GM23338 (cell line): ENCODE data around the gene SFXN1. TPM values are rescaled to one million over a fixed set of nuclear protein-coding genes. Genes with fewer than 3 reads are reported as not detected.

Source experiments
- ATAC-seq: fragments of 200-7000 bp; cut with Tn5 transposase; 3 replicates; pipeline ENCODE4 v1.9.1; 2020
- DNase-seq: peaks from one replicate; pipeline ENCODE4 v3.0.0-alpha.2; 2015; ENCODE audit warnings: low spot score
- H2AFZ ChIP-seq: fragments of 200-600 bp; sonication (generic); 2 replicates; pipeline ENCODE4 v1.8.0; 2016; ENCODE audit warnings: antibody characterized with exemption, mild to moderate bottlenecking, moderate library complexity
- H3F3A ChIP-seq: fragments of 200-600 bp; sonication (generic); replicated peaks from 2 replicates; pipeline ENCODE4 v1.8.0; 2017; ENCODE audit warnings: antibody characterized with exemption, mixed run types, low read depth
- H3K27ac ChIP-seq: fragments of 200-600 bp; sonication (generic); 2 replicates; pipeline ENCODE4 v1.6.1; 2016; ENCODE audit warnings: low read depth
- H3K27me3 ChIP-seq: fragments of 200-600 bp; sonication (generic); 2 replicates; pipeline ENCODE4 v1.8.0; 2016; ENCODE audit warnings: mild to moderate bottlenecking, mixed run types, moderate library complexity; ENCODE audit not compliant: insufficient read depth
- H3K36me3 ChIP-seq: fragments of 200-600 bp; sonication (generic); 2 replicates; pipeline ENCODE4 v1.8.0; 2016; ENCODE audit warnings: mild to moderate bottlenecking; ENCODE audit not compliant: insufficient read depth
- H3K4me1 ChIP-seq: fragments of 200-600 bp; sonication (generic); 2 replicates; pipeline ENCODE4 v1.8.0; 2016; ENCODE audit warnings: mild to moderate bottlenecking, moderate library complexity; ENCODE audit not compliant: insufficient read depth
- H3K4me2 ChIP-seq: fragments of 200-600 bp; sonication (generic); 2 replicates; pipeline ENCODE4 v1.7.1; 2017; ENCODE audit warnings: mixed run types
- H3K4me3 ChIP-seq: fragments of 200-600 bp; sonication (generic); 2 replicates; pipeline ENCODE4 v1.6.1; 2016; ENCODE audit warnings: mixed run types
- H3K79me2 ChIP-seq: fragments of 200-600 bp; sonication (generic); replicated peaks from 2 replicates; pipeline ENCODE4 v1.8.0; 2017; ENCODE audit warnings: mild to moderate bottlenecking; ENCODE audit not compliant: insufficient read depth
- H3K9me2 ChIP-seq: fragments of 200-600 bp; sonication (generic); 2 replicates; pipeline ENCODE4 v1.8.0; 2017; ENCODE audit not compliant: insufficient read depth
- H4K20me1 ChIP-seq: fragments of 200-600 bp; sonication (generic); replicated peaks from 2 replicates; pipeline ENCODE4 v1.8.0; 2017; ENCODE audit warnings: mild to moderate bottlenecking; ENCODE audit not compliant: insufficient read depth
- H3K27ac Mint-ChIP-seq: 2 replicates; pipeline ENCODE4 v1.8.0; 2020; ENCODE audit warnings: inconsistent platforms, mild to moderate bottlenecking, moderate library complexity, mixed read lengths
- H3K27me3 Mint-ChIP-seq: 3 replicates; pipeline ENCODE4 v1.8.0; 2022; ENCODE audit warnings: low read depth, mild to moderate bottlenecking, moderate library complexity, mixed read lengths, inconsistent platforms; ENCODE audit not compliant: insufficient read depth, poor library complexity
- H3K36me3 Mint-ChIP-seq: 3 replicates; pipeline ENCODE4 v1.8.0; 2021; ENCODE audit warnings: low read depth, mild to moderate bottlenecking, inconsistent platforms, moderate library complexity, mixed read lengths
- H3K4me1 Mint-ChIP-seq: 3 replicates; pipeline ENCODE4 v1.8.0; 2020; ENCODE audit warnings: mild to moderate bottlenecking, inconsistent platforms, mixed read lengths
- H3K4me3 Mint-ChIP-seq: 3 replicates; pipeline ENCODE4 v1.8.0; 2021; ENCODE audit warnings: moderate library complexity, mild to moderate bottlenecking, inconsistent platforms, mixed read lengths
- H3K9me3 Mint-ChIP-seq: 3 replicates; pipeline ENCODE4 v1.8.0; 2020; ENCODE audit warnings: moderate library complexity, mild to moderate bottlenecking, inconsistent platforms, mixed read lengths
- CREB1 ChIP-seq: fragments of 250-450 bp; sonication (Bioruptor Pico); IDR thresholded peaks from 2 replicates; pipeline ENCODE4 v1.5.0; 2020; ENCODE audit warnings: low read depth, mild to moderate bottlenecking, moderate library complexity
- ETS1 ChIP-seq: IDR thresholded peaks from 2 replicates; pipeline ENCODE4 v1.6.1; 2016; ENCODE audit warnings: antibody characterized with exemption
- EZH2 ChIP-seq: fragments of 200-600 bp; sonication (generic); IDR thresholded peaks from one replicate; pipeline ENCODE4 v1.8.0; 2017; ENCODE audit warnings: antibody characterized with exemption, mild to moderate bottlenecking, low read depth; ENCODE audit not compliant: unreplicated experiment
- EZH2phosphoT487 ChIP-seq: fragments of 200-600 bp; sonication (generic); IDR thresholded peaks from one replicate; pipeline ENCODE4 v1.8.1; 2018; ENCODE audit warnings: antibody characterized with exemption; ENCODE audit not compliant: unreplicated experiment
- REST ChIP-seq: IDR thresholded peaks from one replicate; pipeline ENCODE4 v1.6.1; 2018; ENCODE audit warnings: antibody characterized with exemption; ENCODE audit not compliant: unreplicated experiment
- ZNF331 ChIP-seq: fragments of 250-450 bp; sonication (Bioruptor Pico); IDR thresholded peaks from 2 replicates; pipeline ENCODE4 v1.5.0; 2020; ENCODE audit warnings: low read depth, mild to moderate bottlenecking, moderate library complexity
- polyA plus RNA-seq: library from polyadenylated mRNA; unstranded; fragments of >200 nt; fragmentation: Nextera tagmentation; extraction: Ambion mirVana; gene quantifications from 2 replicates; pipeline ENCODE4 v1.2.1, GENCODE V29; 2016
- total RNA-seq: library from RNA; depleted of rRNA; stranded (reverse); fragments of >200 nt; shearing (Covaris generic); gene quantifications from 2 replicates; pipeline ENCODE4 v1.2.3, GENCODE V29; 2014
- TF ChIP-seq, protein P1 (sequence below): fragments of 250-450 bp; sonication (Bioruptor Pico); IDR thresholded peaks from 2 replicates; pipeline ENCODE4 v1.5.0; 2020; ENCODE audit warnings: mild to moderate bottlenecking, moderate library complexity

SFXN1 gene
- total and polyA plus RNA-seq, 2 experiments from 2014 or later = 44.0 to 97.7 TPM

DNA sequence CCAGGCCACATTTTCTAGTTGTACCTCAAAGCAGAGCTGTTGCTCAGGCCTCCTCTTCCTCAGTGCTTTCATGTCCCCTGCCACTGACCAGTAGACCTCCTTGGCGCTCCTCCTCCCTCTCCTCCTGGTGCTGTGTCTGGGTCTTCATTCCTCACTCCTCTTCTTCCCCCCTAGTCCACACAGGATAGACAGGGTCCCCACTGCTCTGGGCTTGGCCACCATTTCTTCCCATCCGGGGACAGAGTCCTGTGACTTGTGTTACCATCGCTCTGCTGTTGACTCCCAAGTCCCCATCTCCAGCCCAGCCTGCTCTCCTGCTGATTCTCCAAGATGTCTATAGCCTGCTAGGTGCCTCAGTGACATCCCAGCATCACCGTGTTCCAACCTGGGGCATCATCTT, 91.3 kb downstream of the SFXN1 start (continued):
- TF ChIP-seq, protein P1, sequence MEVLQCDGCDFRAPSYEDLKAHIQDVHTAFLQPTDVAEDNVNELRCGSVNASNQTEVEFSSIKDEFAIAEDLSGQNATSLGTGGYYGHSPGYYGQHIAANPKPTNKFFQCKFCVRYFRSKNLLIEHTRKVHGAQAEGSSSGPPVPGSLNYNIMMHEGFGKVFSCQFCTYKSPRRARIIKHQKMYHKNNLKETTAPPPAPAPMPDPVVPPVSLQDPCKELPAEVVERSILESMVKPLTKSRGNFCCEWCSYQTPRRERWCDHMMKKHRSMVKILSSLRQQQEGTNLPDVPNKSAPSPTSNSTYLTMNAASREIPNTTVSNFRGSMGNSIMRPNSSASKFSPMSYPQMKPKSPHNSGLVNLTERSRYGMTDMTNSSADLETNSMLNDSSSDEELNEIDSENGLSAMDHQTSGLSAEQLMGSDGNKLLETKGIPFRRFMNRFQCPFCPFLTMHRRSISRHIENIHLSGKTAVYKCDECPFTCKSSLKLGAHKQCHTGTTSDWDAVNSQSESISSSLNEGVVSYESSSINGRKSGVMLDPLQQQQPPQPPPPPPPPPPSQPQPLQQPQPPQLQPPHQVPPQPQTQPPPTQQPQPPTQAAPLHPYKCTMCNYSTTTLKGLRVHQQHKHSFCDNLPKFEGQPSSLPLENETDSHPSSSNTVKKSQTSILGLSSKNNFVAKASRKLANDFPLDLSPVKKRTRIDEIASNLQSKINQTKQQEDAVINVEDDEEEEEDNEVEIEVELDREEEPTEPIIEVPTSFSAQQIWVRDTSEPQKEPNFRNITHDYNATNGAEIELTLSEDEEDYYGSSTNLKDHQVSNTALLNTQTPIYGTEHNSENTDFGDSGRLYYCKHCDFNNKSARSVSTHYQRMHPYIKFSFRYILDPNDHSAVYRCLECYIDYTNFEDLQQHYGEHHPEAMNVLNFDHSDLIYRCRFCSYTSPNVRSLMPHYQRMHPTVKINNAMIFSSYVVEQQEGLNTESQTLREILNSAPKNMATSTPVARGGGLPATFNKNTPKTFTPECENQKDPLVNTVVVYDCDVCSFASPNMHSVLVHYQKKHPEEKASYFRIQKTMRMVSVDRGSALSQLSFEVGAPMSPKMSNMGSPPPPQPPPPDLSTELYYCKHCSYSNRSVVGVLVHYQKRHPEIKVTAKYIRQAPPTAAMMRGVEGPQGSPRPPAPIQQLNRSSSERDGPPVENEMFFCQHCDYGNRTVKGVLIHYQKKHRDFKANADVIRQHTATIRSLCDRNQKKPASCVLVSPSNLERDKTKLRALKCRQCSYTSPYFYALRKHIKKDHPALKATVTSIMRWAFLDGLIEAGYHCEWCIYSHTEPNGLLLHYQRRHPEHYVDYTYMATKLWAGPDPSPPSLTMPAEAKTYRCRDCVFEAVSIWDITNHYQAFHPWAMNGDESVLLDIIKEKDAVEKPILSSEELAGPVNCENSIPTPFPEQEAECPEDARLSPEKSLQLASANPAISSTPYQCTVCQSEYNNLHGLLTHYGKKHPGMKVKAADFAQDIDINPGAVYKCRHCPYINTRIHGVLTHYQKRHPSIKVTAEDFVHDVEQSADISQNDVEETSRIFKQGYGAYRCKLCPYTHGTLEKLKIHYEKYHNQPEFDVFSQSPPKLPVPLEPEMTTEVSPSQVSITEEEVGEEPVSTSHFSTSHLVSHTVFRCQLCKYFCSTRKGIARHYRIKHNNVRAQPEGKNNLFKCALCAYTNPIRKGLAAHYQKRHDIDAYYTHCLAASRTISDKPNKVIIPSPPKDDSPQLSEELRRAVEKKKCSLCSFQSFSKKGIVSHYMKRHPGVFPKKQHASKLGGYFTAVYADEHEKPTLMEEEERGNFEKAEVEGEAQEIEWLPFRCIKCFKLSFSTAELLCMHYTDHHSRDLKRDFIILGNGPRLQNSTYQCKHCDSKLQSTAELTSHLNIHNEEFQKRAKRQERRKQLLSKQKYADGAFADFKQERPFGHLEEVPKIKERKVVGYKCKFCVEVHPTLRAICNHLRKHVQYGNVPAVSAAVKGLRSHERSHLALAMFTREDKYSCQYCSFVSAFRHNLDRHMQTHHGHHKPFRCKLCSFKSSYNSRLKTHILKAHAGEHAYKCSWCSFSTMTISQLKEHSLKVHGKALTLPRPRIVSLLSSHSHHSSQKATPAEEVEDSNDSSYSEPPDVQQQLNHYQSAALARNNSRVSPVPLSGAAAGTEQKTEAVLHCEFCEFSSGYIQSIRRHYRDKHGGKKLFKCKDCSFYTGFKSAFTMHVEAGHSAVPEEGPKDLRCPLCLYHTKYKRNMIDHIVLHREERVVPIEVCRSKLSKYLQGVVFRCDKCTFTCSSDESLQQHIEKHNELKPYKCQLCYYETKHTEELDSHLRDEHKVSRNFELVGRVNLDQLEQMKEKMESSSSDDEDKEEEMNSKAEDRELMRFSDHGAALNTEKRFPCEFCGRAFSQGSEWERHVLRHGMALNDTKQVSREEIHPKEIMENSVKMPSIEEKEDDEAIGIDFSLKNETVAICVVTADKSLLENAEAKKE (CRISPR knock-in tag) = no peak
- TF ChIP-seq EZH2 (no peak), ETS1 (no peak), ZNF331 (CRISPR knock-in tag) (no peak)

DNA sequence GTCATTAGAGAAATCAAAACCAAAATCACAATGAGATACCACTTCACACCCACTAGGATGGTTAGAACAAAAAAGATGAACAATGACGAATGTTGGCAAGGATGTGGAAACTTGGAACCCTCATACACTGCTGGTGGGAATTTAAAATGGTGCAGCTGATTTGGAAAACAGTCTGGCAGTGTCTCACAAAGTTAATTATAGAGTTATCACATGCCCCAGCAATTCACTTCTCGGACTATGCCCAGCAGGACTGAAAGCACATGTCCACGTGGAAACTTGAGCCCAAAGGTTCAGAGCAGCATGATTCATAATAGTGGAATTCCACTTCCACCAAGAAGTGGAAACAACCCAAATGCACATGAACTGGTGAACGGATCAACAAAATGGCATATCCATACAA, 94.5 kb downstream of the SFXN1 start:
- Histone ChIP-seq H3K9me2 (peaks cover 25% of the 10 kb centered on the region; the same call in 1 of the 2 replicates), H3K4me3 (no peak overlapping the region), H3K27me3 (no peaks in the 10 kb centered on the region), H3K4me1 (peaks cover 34% of the 10 kb centered on the region), H3K36me3 (no peaks in the 10 kb centered on the region; the same call in 1 of the 2 replicates), H4K20me1 (no peaks in the 10 kb centered on the region), H3K4me2 (peak overlapping the region; percentile 83; the same call in 1 of the 2 replicates), H3K27ac (no peak overlapping the region), H3K79me2 (no peaks in the 10 kb centered on the region), H2AFZ (no peak overlapping the region), H3F3A (peaks cover 3% of the 10 kb centered on the region; the same call in 1 of the 2 replicates)
- Mint-ChIP-seq H3K36me3 (peaks cover 9% of the 10 kb centered on the region; the same call in 2 of the 3 replicates), H3K27me3 (peaks cover 18% of the 10 kb centered on the region), H3K4me1 (peaks cover 22% of the 10 kb centered on the region), H3K4me3 (no peak overlapping the region), H3K9me3 (peaks cover 13% of the 10 kb centered on the region), H3K27ac (no peak overlapping the region)
- DNase-seq (no peak), ATAC-seq (no peak)
- TF ChIP-seq EZH2phosphoT487 (no peak), EZH2 (no peak), REST (no peak), CREB1 (CRISPR knock-in tag) (no peak), ETS1 (no peak)
